Measurements from ENCODE around the gene MTHFD2.

MTHFD2 gene

GRCh38 chr2:74252862-74253261 is 54.4 kb downstream of the MTHFD2 start:
- ChIA-PET POLR2A (no interaction called here), CTCF (interaction anchor here (1.8 to 6.0 kb wide), 2 partner anchors 15 to 82 kb away, joined by 4 to 54 read pairs; no protein-coding TSS in a partner anchor)
- H3K36me3 ChIP-seq (ENCODE audit: control insufficient read depth in 2 of 2, insufficient read depth in 1 of 2, low read length in 2 of 2): no peaks in the 10 kb centered on the region
- no peak for TF ChIP-seq ZNF544 (tag by site-specific recombination; IDR thresholded peaks at IDR 0.05)
- H3K4me3 ChIP-seq (ENCODE audit: low read depth, low read length): no peak overlapping the region
- no peaks in the 10 kb centered on the region for H3K4me1 ChIP-seq (ENCODE audit: control insufficient read depth, insufficient read depth, low read length)
- H3K27ac ChIP-seq (ENCODE audit: extremely low read depth, low read depth, low read length): no peak overlapping the region
- no peaks in the 10 kb centered on the region for H3K9me3 ChIP-seq (ENCODE audit: control insufficient read depth, insufficient read depth, low read depth, low read length)

- Histone ChIP-seq H3K4me3 (ENCODE audit: low read depth, low read length) (no peak overlapping the region), H3K9me3 (ENCODE audit: control insufficient read depth, insufficient read depth, low read depth, low read length) (no peaks in the 10 kb centered on the region), H3K27ac (ENCODE audit: extremely low read depth, low read depth, low read length) (no peak overlapping the region), H3K36me3 (ENCODE audit: control insufficient read depth in 2 of 2, insufficient read depth in 1 of 2, low read length in 2 of 2) (no peaks in the 10 kb centered on the region), H3K4me1 (ENCODE audit: control insufficient read depth, insufficient read depth, low read length) (no peaks in the 10 kb centered on the region)
- ChIA-PET CTCF (interaction anchor here (0.6 to 6.0 kb wide), 8 partner anchors 12 to 431 kb away, joined by 3 to 54 read pairs (median 4); no protein-coding TSS in a partner anchor), POLR2A (interaction anchor here (0.6 kb wide), 1 partner anchor 273 kb away, joined by 4 read pairs; no protein-coding TSS in a partner anchor)
- no peak for TF ChIP-seq KLF10 (tag by site-specific recombination; IDR thresholded peaks at IDR 0.05)
- no peak for TF ChIP-seq MEIS1 (CRISPR knock-in tag; IDR thresholded peaks at IDR 0.05; ENCODE audit: borderline replicate concordance)
- no peak for TF ChIP-seq HOXA7 (CRISPR knock-in tag; IDR thresholded peaks at IDR 0.05; ENCODE audit: borderline replicate concordance)
- TF ChIP-seq ZNF48 (tag by site-specific recombination; IDR thresholded peaks at IDR 0.05): no peak
- TF ChIP-seq GLIS1 (tag by site-specific recombination; IDR thresholded peaks at IDR 0.05): no peak
- TF ChIP-seq ZNF830 (tag by site-specific recombination; IDR thresholded peaks at IDR 0.05; ENCODE audit: low read depth): no peak
- TF ChIP-seq ZNF548 (tag by site-specific recombination; IDR thresholded peaks at IDR 0.05): no peak
- no peak for TF ChIP-seq ZNF121 (tag by site-specific recombination; IDR thresholded peaks at IDR 0.05)
- TF ChIP-seq ZNF488 (tag by site-specific recombination; IDR thresholded peaks at IDR 0.05): no peak
- no peak for TF ChIP-seq ZNF24 (tag by site-specific recombination; IDR thresholded peaks at IDR 0.05)
- no peak for TF ChIP-seq BCL11B (tag by site-specific recombination; IDR thresholded peaks at IDR 0.05; ENCODE audit: low read depth)
- TF ChIP-seq ZNF530 (tag by site-specific recombination; IDR thresholded peaks at IDR 0.05; ENCODE audit: low read depth): no peak
- TF ChIP-seq MZF1 (tag by site-specific recombination; IDR thresholded peaks at IDR 0.05; ENCODE audit: borderline replicate concordance): no peak
- TF ChIP-seq TRIM28 (IDR thresholded peaks at IDR 0.05; ENCODE audit: borderline replicate concordance, low read length): no peak
- TF ChIP-seq ZNF16 (tag by site-specific recombination; IDR thresholded peaks at IDR 0.05; ENCODE audit: low read depth): no peak
- no peak for TF ChIP-seq KLF8 (tag by site-specific recombination; IDR thresholded peaks at IDR 0.05)
- no peak for TF ChIP-seq ZNF529 (tag by site-specific recombination; IDR thresholded peaks at IDR 0.05; ENCODE audit: insufficient replicate concordance)
- TF ChIP-seq ZFP69B (tag by site-specific recombination; IDR thresholded peaks at IDR 0.05): no peak
- TF ChIP-seq ZNF394 (tag by site-specific recombination; IDR thresholded peaks at IDR 0.05; ENCODE audit: borderline replicate concordance): no peak
- TF ChIP-seq ZNF214 (tag by site-specific recombination; IDR thresholded peaks at IDR 0.05; ENCODE audit: borderline replicate concordance): no peak
Observed at GRCh38 chr2:74253306-74253970, 55.0 kb downstream of the MTHFD2 start.

GRCh38 chr2:74253971-74254310 is 55.5 kb downstream of the MTHFD2 start:
- Histone ChIP-seq H3K9me3 (ENCODE audit: control insufficient read depth, insufficient read depth, low read depth, low read length) (no peaks in the 10 kb centered on the region), H3K4me1 (ENCODE audit: control insufficient read depth, insufficient read depth, low read length) (no peaks in the 10 kb centered on the region), H3K4me3 (ENCODE audit: low read depth, low read length) (no peak overlapping the region), H3K36me3 (ENCODE audit: control insufficient read depth in 2 of 2, insufficient read depth in 1 of 2, low read length in 2 of 2) (no peaks in the 10 kb centered on the region), H3K27ac (ENCODE audit: extremely low read depth, low read depth, low read length) (no peak overlapping the region)
- CTCF ChIA-PET: interaction anchor here (0.5 to 1.8 kb wide), 8 partner anchors 11 to 432 kb away, joined by 3 to 4 read pairs (median 3); no protein-coding TSS in a partner anchor
- POLR2A ChIA-PET: interaction anchor here (0.6 kb wide), 1 partner anchor 274 kb away, joined by 4 read pairs; no protein-coding TSS in a partner anchor
- no peak for TF ChIP-seq ZBTB11 (tag by site-specific recombination; conservative IDR thresholded peaks at IDR 0.05; ENCODE audit: low read depth)

All from HEK293 (cell line).